Measurements from ENCODE around the gene TRPC1.

TRPC1 gene

GRCh38 chr3:142754494-142754893 lies 30.7 kb downstream of the TRPC1 start:
- DNase-seq, result no peak

GRCh38 chr3:142768338-142768737 lies 44.5 kb downstream of the TRPC1 start:
- DNase-seq, result no peak

- no peak for DNase-seq
These were observed 54.1 kb downstream of the TRPC1 start for GRCh38 chr3:142777927-142778326.

- DNase-seq, result no peak
These were observed 54.7 kb downstream of the TRPC1 start for GRCh38 chr3:142778541-142778940.

- no peak for DNase-seq
These were observed 55.8 kb downstream of the TRPC1 start for GRCh38 chr3:142779591-142779990.

- no peak for DNase-seq
These were observed 58.8 kb downstream of the TRPC1 start for GRCh38 chr3:142782616-142783015.

- no peak for DNase-seq
These were observed 60.4 kb downstream of the TRPC1 start for GRCh38 chr3:142784228-142784627.

GRCh38 chr3:142785996-142786395 lies 62.2 kb downstream of the TRPC1 start:
- DNase-seq, result no peak

GRCh38 chr3:142787719-142788118 lies 63.9 kb downstream of the TRPC1 start:
- DNase-seq, result peak in 1 of 2 donors; percentile 10

- DNase-seq, result no peak
These were observed 70.7 kb downstream of the TRPC1 start for GRCh38 chr3:142794508-142794907.

- DNase-seq, result no peak
These were observed 71.5 kb downstream of the TRPC1 start for GRCh38 chr3:142795332-142795731.

- no peak for DNase-seq
These were observed 73.0 kb downstream of the TRPC1 start for GRCh38 chr3:142796823-142797222.

GRCh38 chr3:142801746-142802145 lies 77.9 kb downstream of the TRPC1 start:
- DNase-seq, result no peak

- DNase-seq, result no peak
These were observed 79.1 kb downstream of the TRPC1 start for GRCh38 chr3:142802891-142803290.

GRCh38 chr3:142808103-142808917 lies 84.5 kb downstream of the TRPC1 start:
- DNase-seq, result no peak

- DNase-seq, result no peak
These were observed 85.4 kb downstream of the TRPC1 start for GRCh38 chr3:142809259-142809658.

- DNase-seq, result no peak
These were observed 92.0 kb downstream of the TRPC1 start for GRCh38 chr3:142815803-142816202.

- no peak for DNase-seq
These were observed 93.5 kb downstream of the TRPC1 start for GRCh38 chr3:142817356-142817755.

GRCh38 chr3:142817897-142818296 lies 94.1 kb downstream of the TRPC1 start:
- DNase-seq, result no peak

- DNase-seq, result no peak
These were observed 94.8 kb downstream of the TRPC1 start for GRCh38 chr3:142818651-142819050.

GRCh38 chr3:142819179-142819578 lies 95.3 kb downstream of the TRPC1 start:
- peak; percentile 30 to 49 for DNase-seq

GRCh38 chr3:142828703-142829305 lies 105.0 kb downstream of the TRPC1 start:
- DNase-seq, result peak; percentile 84 to 87

GRCh38 chr3:142837526-142837925 lies 113.7 kb downstream of the TRPC1 start:
- DNase-seq, result peak in 1 of 2 donors; percentile 69

- peak; percentile 34 to 39 for DNase-seq
These were observed 116.0 kb downstream of the TRPC1 start for GRCh38 chr3:142839831-142840230.
